Stimulated activated CD4-positive, alpha-beta T cell treated with anti-CD3 and anti-CD28 coated beads, Interleukin-4, amount 100 ng/mL, for 24 hours (primary cell): Measurements from ENCODE around the gene DNAJC19.

Experiments
- DNase-seq: peaks from one replicate; pipeline ENCODE4 v3.0.0-alpha.2; 2020

The DNAJC19 gene

GRCh38 chr3:180959691-180960090 is 29.8 kb downstream of the DNAJC19 start:
- no peak for DNase-seq

GRCh38 chr3:180947761-180948390 is 41.7 kb downstream of the DNAJC19 start:
- no peak for DNase-seq

- DNase-seq, result no peak
These were observed 48.7 kb downstream of the DNAJC19 start for GRCh38 chr3:180940826-180941225.

GRCh38 chr3:180934638-180935037 is 54.9 kb downstream of the DNAJC19 start:
- no peak for DNase-seq
